Measurements from ENCODE around the gene KRT71. TPM values are rescaled to one million over a fixed set of nuclear protein-coding genes. Genes with fewer than 3 reads are reported as not detected.

Gene KRT71
- total RNA-seq, 2 experiments from 2014 or later: not detected

- no peak overlapping the region for H3K4me3 Mint-ChIP-seq
- CTCF ChIA-PET: interaction anchor here (1.2 to 1.7 kb wide), 2 partner anchors 24 to 161 kb away, joined by 3 read pairs; no protein-coding TSS in a partner anchor
- H3K27me3 Mint-ChIP-seq (ENCODE audit: low read depth): no peaks in the 10 kb centered on the region
- intact Hi-C loops (cut with micrococcal nuclease): loop anchor here (10.0 kb wide), 1 partner anchor 160 kb away; no protein-coding TSS in a partner anchor
- no peaks in the 10 kb centered on the region for H3K4me1 Mint-ChIP-seq (ENCODE audit: low read depth)
- no peaks in the 10 kb centered on the region for H3K36me3 Mint-ChIP-seq (ENCODE audit: low read depth)
- peak; percentile 45 for DNase-seq
- H3K9me3 Mint-ChIP-seq: no peaks in the 10 kb centered on the region
- H3K27ac Mint-ChIP-seq: no peak overlapping the region
Observed at GRCh38 chr12:52534482-52534881, 18.5 kb downstream of the KRT71 start.

DNA sequence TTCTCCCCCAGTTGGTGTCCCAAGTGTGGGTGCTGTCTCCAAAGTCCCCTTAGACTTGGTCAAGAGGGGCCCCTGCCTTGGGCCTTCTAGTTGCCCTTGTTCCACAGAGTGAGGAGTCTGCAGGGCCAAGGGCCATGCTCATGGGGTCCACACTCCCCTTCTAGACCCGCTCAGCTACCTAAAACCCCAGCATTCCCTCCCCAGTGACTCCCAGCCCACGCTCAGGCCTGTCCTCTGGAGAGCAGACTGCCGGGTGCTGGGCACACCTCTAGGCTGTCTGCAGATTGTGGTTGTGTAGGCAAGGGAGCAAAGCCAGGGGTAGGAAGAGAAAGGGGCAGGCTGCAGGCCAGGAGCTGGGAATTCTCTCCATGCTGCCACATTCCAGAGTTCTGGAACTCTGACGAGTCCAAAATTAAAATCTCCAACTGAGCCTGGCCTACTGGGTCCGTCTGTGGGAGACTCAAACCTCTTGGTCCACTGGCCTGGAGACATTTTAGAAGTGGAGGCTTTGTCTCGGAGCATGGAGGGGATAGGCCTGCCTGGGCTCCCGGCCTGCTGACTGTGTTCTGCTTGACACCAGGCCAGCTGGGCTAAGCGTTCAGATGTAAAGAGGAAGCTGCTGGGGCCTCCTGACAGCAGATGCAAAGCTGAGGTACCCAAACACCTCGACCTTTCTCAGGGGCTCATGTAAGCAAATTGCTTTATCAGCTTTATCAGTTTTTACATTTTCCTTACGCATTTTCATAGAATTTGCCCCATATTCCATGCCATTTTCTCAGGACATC lies 19.1 kb downstream of the KRT71 start:
- Mint-ChIP-seq H3K27me3 (ENCODE audit: low read depth) (no peaks in the 10 kb centered on the region), H3K4me1 (ENCODE audit: low read depth) (no peaks in the 10 kb centered on the region), H3K9me3 (no peaks in the 10 kb centered on the region), H3K27ac (no peak overlapping the region), H3K36me3 (ENCODE audit: low read depth) (no peaks in the 10 kb centered on the region), H3K4me3 (no peak overlapping the region)
- DNase-seq: no peak
- intact Hi-C loops (cut with micrococcal nuclease): loop anchor here (10.0 kb wide), 1 partner anchor 159 kb away; no protein-coding TSS in a partner anchor
- CTCF ChIA-PET: interaction anchor here (0.7 to 1.7 kb wide), 3 partner anchors 24 to 377 kb away, joined by 3 read pairs; no protein-coding TSS in a partner anchor

DNA sequence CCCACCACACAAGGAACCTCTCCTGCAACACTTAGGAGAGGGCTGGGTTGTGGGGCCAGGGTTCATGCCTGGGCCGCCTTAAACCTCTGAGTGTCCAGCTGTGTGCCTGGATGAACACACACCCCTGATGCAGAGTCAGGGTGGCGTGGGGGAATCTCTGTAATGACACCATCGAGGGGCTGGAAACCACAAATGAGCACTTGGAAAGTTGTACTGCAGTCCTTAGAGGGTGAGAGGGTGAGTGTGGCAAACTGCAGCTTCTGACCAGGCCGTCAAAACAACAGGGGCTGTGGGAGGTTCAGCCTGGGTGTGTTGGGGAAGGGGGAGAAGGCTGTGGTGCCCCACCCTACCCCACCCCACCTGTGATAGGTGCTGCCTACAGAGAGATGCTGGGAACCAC lies 20.3 kb downstream of the KRT71 start:
- H3K27ac Mint-ChIP-seq: no peak overlapping the region
- CTCF ChIA-PET: interaction anchor here (0.7 kb wide), 1 partner anchor 375 kb away, joined by 3 read pairs; no protein-coding TSS in a partner anchor
- intact Hi-C loops (cut with micrococcal nuclease): loop anchor here (10.0 kb wide), 1 partner anchor 158 kb away; no protein-coding TSS in a partner anchor

GRCh38 chr12:52531566-52532300 lies 21.2 kb downstream of the KRT71 start:
- no peak overlapping the region for H3K27ac Mint-ChIP-seq
- no peak for DNase-seq
- no peak overlapping the region for H3K4me3 Mint-ChIP-seq
- H3K4me1 Mint-ChIP-seq (ENCODE audit: low read depth): no peaks in the 10 kb centered on the region
- H3K36me3 Mint-ChIP-seq (ENCODE audit: low read depth): no peaks in the 10 kb centered on the region
- CTCF ChIA-PET: no interaction called here
- H3K27me3 Mint-ChIP-seq (ENCODE audit: low read depth): no peaks in the 10 kb centered on the region
- intact Hi-C loops (cut with micrococcal nuclease): loop anchor here (10.0 kb wide), 1 partner anchor 157 kb away; no protein-coding TSS in a partner anchor
- no peaks in the 10 kb centered on the region for H3K9me3 Mint-ChIP-seq

More for the DNA sequence above, 20.3 kb downstream of the KRT71 start:
- DNase-seq: no peak
- H3K4me3 Mint-ChIP-seq: no peak overlapping the region
- H3K4me1 Mint-ChIP-seq (ENCODE audit: low read depth): no peaks in the 10 kb centered on the region
- H3K36me3 Mint-ChIP-seq (ENCODE audit: low read depth): no peaks in the 10 kb centered on the region
- H3K27me3 Mint-ChIP-seq (ENCODE audit: low read depth): no peaks in the 10 kb centered on the region
- no peaks in the 10 kb centered on the region for H3K9me3 Mint-ChIP-seq

- intact Hi-C loops (cut with micrococcal nuclease): loop anchor here (10.0 kb wide), 1 partner anchor 156 kb away; no protein-coding TSS in a partner anchor
- CTCF ChIA-PET: no interaction called here
- Mint-ChIP-seq H3K27me3 (ENCODE audit: low read depth) (no peaks in the 10 kb centered on the region), H3K4me1 (ENCODE audit: low read depth) (no peaks in the 10 kb centered on the region), H3K27ac (no peak overlapping the region), H3K4me3 (no peak overlapping the region), H3K36me3 (ENCODE audit: low read depth) (no peaks in the 10 kb centered on the region), H3K9me3 (no peaks in the 10 kb centered on the region)
- no peak for DNase-seq
Observed at GRCh38 chr12:52530905-52531304, 22.0 kb downstream of the KRT71 start.

DNA sequence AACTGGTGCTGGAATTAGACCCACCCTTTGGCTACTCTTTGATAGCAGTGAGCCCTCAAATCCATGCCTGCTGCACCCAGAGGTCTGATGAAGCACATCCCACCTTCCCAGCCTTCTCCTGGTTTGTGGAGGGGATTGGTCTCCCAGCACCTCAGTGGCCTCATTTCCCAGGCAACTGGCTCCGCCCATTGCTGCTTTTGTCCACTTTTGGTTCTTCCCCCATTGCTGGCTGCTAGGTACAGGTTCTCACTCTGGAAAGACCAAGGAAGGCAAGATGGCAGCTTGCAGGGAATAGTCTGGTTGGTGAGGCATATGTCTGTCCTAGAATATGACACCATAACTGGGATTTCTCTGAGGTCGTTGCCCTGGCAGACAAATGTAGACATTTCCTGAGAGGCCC lies 22.6 kb downstream of the KRT71 start:
- H3K27ac Mint-ChIP-seq: no peak overlapping the region
- CTCF ChIA-PET: no interaction called here

GRCh38 chr12:52529846-52530245 lies 23.1 kb downstream of the KRT71 start:
- intact Hi-C loops (cut with micrococcal nuclease): loop anchor here (10.0 kb wide), 1 partner anchor 155 kb away; no protein-coding TSS in a partner anchor
- Mint-ChIP-seq H3K4me1 (ENCODE audit: low read depth) (no peaks in the 10 kb centered on the region), H3K9me3 (no peaks in the 10 kb centered on the region), H3K27ac (no peak overlapping the region), H3K4me3 (no peak overlapping the region), H3K27me3 (ENCODE audit: low read depth) (no peaks in the 10 kb centered on the region), H3K36me3 (ENCODE audit: low read depth) (no peaks in the 10 kb centered on the region)
- DNase-seq: no peak
- CTCF ChIA-PET: no interaction called here

More for the DNA sequence above, 22.6 kb downstream of the KRT71 start:
- Mint-ChIP-seq H3K9me3 (no peaks in the 10 kb centered on the region), H3K4me3 (no peak overlapping the region), H3K36me3 (ENCODE audit: low read depth) (no peaks in the 10 kb centered on the region), H3K4me1 (ENCODE audit: low read depth) (no peaks in the 10 kb centered on the region), H3K27me3 (ENCODE audit: low read depth) (no peaks in the 10 kb centered on the region)
- no peak for DNase-seq
- intact Hi-C loops (cut with micrococcal nuclease): loop anchor here (10.0 kb wide), 1 partner anchor 156 kb away; no protein-coding TSS in a partner anchor

- intact Hi-C loops (cut with micrococcal nuclease): no loop called here
- Mint-ChIP-seq H3K9me3 (no peaks in the 10 kb centered on the region), H3K4me1 (ENCODE audit: low read depth) (no peaks in the 10 kb centered on the region), H3K36me3 (ENCODE audit: low read depth) (no peaks in the 10 kb centered on the region), H3K27ac (no peak overlapping the region), H3K27me3 (ENCODE audit: low read depth) (no peaks in the 10 kb centered on the region), H3K4me3 (no peak overlapping the region)
- CTCF ChIA-PET: no interaction called here
- DNase-seq: no peak
Observed at GRCh38 chr12:52529417-52529816, 23.5 kb downstream of the KRT71 start.

- Mint-ChIP-seq H3K27me3 (ENCODE audit: low read depth) (no peaks in the 10 kb centered on the region), H3K4me3 (no peak overlapping the region), H3K36me3 (ENCODE audit: low read depth) (no peaks in the 10 kb centered on the region), H3K9me3 (no peaks in the 10 kb centered on the region), H3K4me1 (ENCODE audit: low read depth) (no peaks in the 10 kb centered on the region), H3K27ac (no peak overlapping the region)
- CTCF ChIA-PET: no interaction called here
- DNase-seq: no peak
- intact Hi-C loops (cut with micrococcal nuclease): no loop called here
Observed at GRCh38 chr12:52528641-52529143, 24.3 kb downstream of the KRT71 start.

DNA sequence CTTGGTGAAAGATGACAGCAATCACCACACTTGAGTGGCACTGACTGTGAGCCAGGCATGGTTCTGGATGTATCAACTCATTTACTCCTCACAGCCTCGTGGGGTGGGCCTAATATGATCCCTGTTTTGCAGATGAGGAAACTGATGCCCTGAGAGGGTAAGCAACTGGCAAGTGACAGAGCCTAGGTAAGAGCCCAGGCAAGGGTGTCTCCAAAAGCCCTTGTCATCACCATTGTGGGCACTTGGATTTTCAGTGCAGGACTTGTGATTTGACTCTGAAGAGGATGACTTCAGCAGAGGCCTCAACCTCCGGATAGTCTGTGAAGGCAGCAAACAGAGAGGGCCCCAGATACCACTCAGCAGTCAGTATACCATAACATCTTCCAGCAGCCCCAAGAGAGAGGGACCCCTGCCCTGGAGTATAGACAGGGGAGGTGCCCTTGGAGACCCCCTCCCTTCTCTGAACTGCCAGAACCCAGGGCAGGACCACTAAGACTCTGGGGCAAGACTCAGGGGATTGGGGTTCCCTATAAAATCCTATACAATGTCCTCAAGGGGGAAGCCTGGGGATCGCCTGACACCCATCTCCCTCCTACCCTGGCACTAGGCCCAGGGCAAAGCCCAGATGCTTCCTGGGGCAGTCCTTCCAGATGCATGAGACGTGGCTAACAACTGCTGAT lies 25.7 kb downstream of the KRT71 start:
- Mint-ChIP-seq H3K27ac (no peak overlapping the region), H3K27me3 (ENCODE audit: low read depth) (no peaks in the 10 kb centered on the region), H3K4me3 (no peak overlapping the region), H3K4me1 (ENCODE audit: low read depth) (no peaks in the 10 kb centered on the region), H3K9me3 (no peaks in the 10 kb centered on the region), H3K36me3 (ENCODE audit: low read depth) (no peaks in the 10 kb centered on the region)
- intact Hi-C loops (cut with micrococcal nuclease): no loop called here
- CTCF ChIA-PET: no interaction called here
- no peak for DNase-seq

DNA sequence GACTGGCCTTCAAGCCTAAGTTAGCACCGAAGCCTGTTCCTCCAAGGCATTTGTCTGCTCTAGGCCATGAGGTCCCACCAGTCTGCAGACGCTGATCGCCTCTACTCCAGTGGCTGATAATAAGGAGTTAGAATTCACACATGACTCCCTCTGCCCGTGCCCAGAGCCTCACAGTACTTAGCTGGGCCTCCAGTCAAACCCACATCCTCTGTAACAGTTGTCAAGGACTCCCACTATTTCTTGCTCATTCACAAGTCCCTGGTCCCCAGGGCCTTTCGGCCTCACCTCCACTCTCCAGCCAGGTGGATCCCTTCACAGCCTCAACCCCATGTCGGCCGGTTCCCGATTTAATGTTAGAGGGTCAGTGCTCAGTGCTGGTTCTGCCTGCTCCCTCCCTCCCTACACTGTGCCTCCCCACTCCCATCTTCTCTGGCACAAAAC lies 26.4 kb downstream of the KRT71 start:
- no peak overlapping the region for H3K27ac Mint-ChIP-seq
- no peaks in the 10 kb centered on the region for H3K27me3 Mint-ChIP-seq (ENCODE audit: low read depth)
- no peaks in the 10 kb centered on the region for H3K9me3 Mint-ChIP-seq
- no peak overlapping the region for H3K4me3 Mint-ChIP-seq
- H3K4me1 Mint-ChIP-seq (ENCODE audit: low read depth): no peaks in the 10 kb centered on the region
- intact Hi-C loops (cut with micrococcal nuclease): no loop called here
- no peaks in the 10 kb centered on the region for H3K36me3 Mint-ChIP-seq (ENCODE audit: low read depth)
- DNase-seq: no peak
- CTCF ChIA-PET: no interaction called here

Measured in activated naive CD4-positive, alpha-beta T cell treated with anti-CD3 and anti-CD28 coated beads for 36 hours (primary cell).